Measurements from ENCODE around the gene CENPV. TPM values are rescaled to one million over a fixed set of nuclear protein-coding genes. Genes with fewer than 3 reads are reported as not detected.
"Not testable (repeated sequence)": the region's sequence is repeated elsewhere in the genome, so short reads cannot be mapped to it uniquely, and the experiment has no call there.

The CENPV gene
- total RNA-seq, 1 donor from 2014 or later: 14.2 TPM

- DNase-seq (no peak), ATAC-seq (no peak)
- intact Hi-C loops (cut with micrococcal nuclease): no loop called here
Observed at GRCh38 chr17:16325964-16326363, 27.3 kb downstream of the CENPV start.

GRCh38 chr17:16322636-16323035 lies 30.6 kb downstream of the CENPV start:
- DNase-seq (no peak), ATAC-seq (no peak)
- intact Hi-C loops (cut with micrococcal nuclease): no loop called here

- DNase-seq (no peak), ATAC-seq (no peak)
- intact Hi-C loops (cut with micrococcal nuclease): no loop called here
Observed at GRCh38 chr17:16319969-16320368, 33.3 kb downstream of the CENPV start.

GRCh38 chr17:16314859-16315258 lies 38.4 kb downstream of the CENPV start:
- ATAC-seq (no peak), DNase-seq (no peak)
- intact Hi-C loops (cut with micrococcal nuclease): no loop called here

GRCh38 chr17:16314189-16314588 lies 39.1 kb downstream of the CENPV start:
- ATAC-seq: no peak
- no peak for DNase-seq
- intact Hi-C loops (cut with micrococcal nuclease): no loop called here

GRCh38 chr17:16313139-16314090 lies 39.9 kb downstream of the CENPV start:
- intact Hi-C loops (cut with micrococcal nuclease): no loop called here
- ATAC-seq (no peak), DNase-seq (no peak)

GRCh38 chr17:16312061-16312460 lies 41.2 kb downstream of the CENPV start:
- DNase-seq; intact Hi-C loops (cut with micrococcal nuclease); ATAC-seq: not testable (repeated sequence)

GRCh38 chr17:16306211-16306610 lies 47.1 kb downstream of the CENPV start:
- ATAC-seq (no peak), DNase-seq (no peak)
- intact Hi-C loops (cut with micrococcal nuclease): no loop called here

- ATAC-seq (no peak), DNase-seq (no peak)
- intact Hi-C loops (cut with micrococcal nuclease): no loop called here
Observed at GRCh38 chr17:16304830-16305229, 48.4 kb downstream of the CENPV start.

GRCh38 chr17:16302856-16303255 lies 50.4 kb downstream of the CENPV start:
- ATAC-seq (no peak), DNase-seq (no peak)
- intact Hi-C loops (cut with micrococcal nuclease): no loop called here

GRCh38 chr17:16301963-16302855 lies 51.1 kb downstream of the CENPV start:
- ATAC-seq: no peak
- intact Hi-C loops (cut with micrococcal nuclease): no loop called here
- no peak for DNase-seq

GRCh38 chr17:16300554-16300953 lies 52.7 kb downstream of the CENPV start:
- DNase-seq: no peak
- no peak for ATAC-seq
- intact Hi-C loops (cut with micrococcal nuclease): no loop called here

GRCh38 chr17:16298140-16298662 lies 55.1 kb downstream of the CENPV start:
- DNase-seq (no peak), ATAC-seq (no peak)
- intact Hi-C loops (cut with micrococcal nuclease): no loop called here

- no peak for ATAC-seq
- no peak for DNase-seq
- intact Hi-C loops (cut with micrococcal nuclease): no loop called here
Observed at GRCh38 chr17:16297367-16298139, 55.7 kb downstream of the CENPV start.

GRCh38 chr17:16296072-16296471 lies 57.2 kb downstream of the CENPV start:
- intact Hi-C loops (cut with micrococcal nuclease); DNase-seq; ATAC-seq: not testable (repeated sequence)

GRCh38 chr17:16294560-16294959 lies 58.7 kb downstream of the CENPV start:
- intact Hi-C loops (cut with micrococcal nuclease): no loop called here
- ATAC-seq (no peak), DNase-seq (no peak)

GRCh38 chr17:16293931-16294330 lies 59.3 kb downstream of the CENPV start:
- no peak for ATAC-seq
- intact Hi-C loops (cut with micrococcal nuclease): no loop called here
- no peak for DNase-seq

Data from left ventricle myocardium superior (tissue), 1 donor.